SU-DHL-6 (cell line): Measurements from ENCODE around the gene KMT2E.

Experiments used
- CTCF ChIP-seq: fragments of 200-600 bp; sonication (generic); IDR thresholded peaks from one replicate; pipeline ENCODE4 v1.5.1; 2017; ENCODE audit warnings: antibody characterized with exemption, mild to moderate bottlenecking, low read length, moderate library complexity; ENCODE audit not compliant: insufficient read depth, poor library complexity, severe bottlenecking
- EZH2phosphoT487 ChIP-seq: fragments of 200-600 bp; sonication (generic), shearing (Covaris generic); conservative IDR thresholded peaks from 2 replicates; pipeline ENCODE4 v1.6.1; 2018; ENCODE audit warnings: mild to moderate bottlenecking, antibody characterized with exemption, low read length, moderate library complexity, mixed read lengths

DNA sequence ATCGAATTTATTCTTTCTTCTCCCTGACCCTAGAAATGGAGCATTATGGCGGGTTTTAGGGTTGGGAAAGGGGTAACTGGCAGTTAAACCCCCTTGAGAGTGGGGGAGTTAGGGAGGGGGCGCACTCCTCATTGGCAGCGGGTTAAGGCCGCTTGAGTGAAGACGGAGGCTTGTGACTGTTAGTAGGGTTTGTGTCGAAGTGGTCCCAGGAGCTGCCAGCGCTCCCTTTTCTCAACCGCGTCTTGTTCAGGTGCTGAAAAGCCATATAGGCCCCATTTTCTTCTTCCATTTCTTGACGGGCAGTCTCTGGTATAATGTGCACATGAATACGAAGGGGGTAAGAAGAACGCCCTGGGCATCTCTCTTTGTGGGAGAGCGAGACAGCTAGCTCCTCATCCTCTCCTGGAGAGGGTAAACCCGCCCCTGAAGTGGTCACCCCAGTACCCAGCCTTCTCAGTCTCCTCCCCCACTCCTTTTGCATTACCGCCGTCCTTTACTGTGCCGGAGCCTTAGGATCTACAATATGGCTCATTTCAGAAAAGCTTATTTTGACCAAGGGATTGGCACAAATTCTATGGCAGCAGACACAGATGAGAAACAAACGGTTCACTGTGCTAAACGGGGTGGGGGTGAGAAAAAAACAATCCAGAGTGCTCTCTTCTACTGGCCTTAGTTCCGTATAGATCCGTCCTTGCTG lies 836 bp downstream of the KMT2E start:
- no peak for TF ChIP-seq CTCF
- TF ChIP-seq EZH2phosphoT487, result no peak
